GM23338 (cell line): ENCODE measurements around the gene ZNF438.

Experiments
- CREB1 ChIP-seq: fragments of 250-450 bp; sonication (Bioruptor Pico); IDR thresholded peaks from 2 replicates; pipeline ENCODE4 v1.5.0; 2020; ENCODE audit warnings: low read depth, mild to moderate bottlenecking, moderate library complexity
- CTCF ChIP-seq, 2 experiments: fragments of 200-600 bp in 1 of 2; sonication (generic) in 1 of 2; conservative IDR thresholded peaks; 2 replicates each; pipeline versions ENCODE4 v1.5.1 to v1.6.1; 2016 to 2017; ENCODE audit warnings: antibody characterized with exemption in 2 of 2, low read depth in 2 of 2, mild to moderate bottlenecking in 2 of 2, moderate library complexity in 1 of 2
- EZH2 ChIP-seq: fragments of 200-600 bp; sonication (generic); IDR thresholded peaks from one replicate; pipeline ENCODE4 v1.8.0; 2017; ENCODE audit warnings: antibody characterized with exemption, mild to moderate bottlenecking, low read depth; ENCODE audit not compliant: unreplicated experiment
- EZH2phosphoT487 ChIP-seq: fragments of 200-600 bp; sonication (generic); IDR thresholded peaks from one replicate; pipeline ENCODE4 v1.8.1; 2018; ENCODE audit warnings: antibody characterized with exemption; ENCODE audit not compliant: unreplicated experiment
- JUNB ChIP-seq: IDR thresholded peaks from one replicate; pipeline ENCODE4 v1.6.1; 2016; ENCODE audit warnings: antibody characterized with exemption; ENCODE audit not compliant: unreplicated experiment
- NANOG ChIP-seq: IDR thresholded peaks from 2 replicates; pipeline ENCODE4 v1.6.1; 2016; ENCODE audit warnings: antibody characterized with exemption, borderline replicate concordance
- POLR2AphosphoS5 ChIP-seq: IDR thresholded peaks from 2 replicates; pipeline ENCODE4 v1.6.1; 2016; ENCODE audit warnings: antibody characterized with exemption, low read depth
- REST ChIP-seq: IDR thresholded peaks from one replicate; pipeline ENCODE4 v1.6.1; 2018; ENCODE audit warnings: antibody characterized with exemption; ENCODE audit not compliant: unreplicated experiment
- STAT1 ChIP-seq: IDR thresholded peaks from one replicate; pipeline ENCODE4 v1.6.1; 2016; ENCODE audit warnings: antibody characterized with exemption; ENCODE audit not compliant: unreplicated experiment
- ZNF114 ChIP-seq: fragments of 250-450 bp; sonication (Bioruptor Pico); IDR thresholded peaks from 2 replicates; pipeline ENCODE4 v1.5.0; 2020; ENCODE audit warnings: mild to moderate bottlenecking, moderate library complexity
- ZNF331 ChIP-seq: fragments of 250-450 bp; sonication (Bioruptor Pico); IDR thresholded peaks from 2 replicates; pipeline ENCODE4 v1.5.0; 2020; ENCODE audit warnings: low read depth, mild to moderate bottlenecking, moderate library complexity
- ZNF462 ChIP-seq: fragments of 250-450 bp; sonication (Bioruptor Pico); IDR thresholded peaks from 2 replicates; pipeline ENCODE4 v1.5.0; 2020; ENCODE audit warnings: mild to moderate bottlenecking, moderate library complexity
- TF ChIP-seq, protein P1 (sequence below): IDR thresholded peaks from 2 replicates; pipeline ENCODE4 v1.6.1; 2016; ENCODE audit warnings: antibody characterized with exemption

GRCh38 chr10:31073996-31074721 is 42.5 kb upstream of the ZNF438 start:
- TF ChIP-seq CTCF (conservative IDR thresholded peaks at IDR 0.05; ENCODE audit: low read depth in 2 of 2): no peak
- TF ChIP-seq POLR2AphosphoS5: no peak
- TF ChIP-seq REST: no peak
- TF ChIP-seq CREB1 (CRISPR knock-in tag): no peak
- no peak for TF ChIP-seq ZNF114
- no peak for TF ChIP-seq EZH2
- no peak for TF ChIP-seq ZNF331 (CRISPR knock-in tag)
- TF ChIP-seq EZH2phosphoT487: no peak
- TF ChIP-seq ZNF462: no peak
- TF ChIP-seq STAT1: no peak
- no peak for TF ChIP-seq NANOG
- TF ChIP-seq, protein P1, sequence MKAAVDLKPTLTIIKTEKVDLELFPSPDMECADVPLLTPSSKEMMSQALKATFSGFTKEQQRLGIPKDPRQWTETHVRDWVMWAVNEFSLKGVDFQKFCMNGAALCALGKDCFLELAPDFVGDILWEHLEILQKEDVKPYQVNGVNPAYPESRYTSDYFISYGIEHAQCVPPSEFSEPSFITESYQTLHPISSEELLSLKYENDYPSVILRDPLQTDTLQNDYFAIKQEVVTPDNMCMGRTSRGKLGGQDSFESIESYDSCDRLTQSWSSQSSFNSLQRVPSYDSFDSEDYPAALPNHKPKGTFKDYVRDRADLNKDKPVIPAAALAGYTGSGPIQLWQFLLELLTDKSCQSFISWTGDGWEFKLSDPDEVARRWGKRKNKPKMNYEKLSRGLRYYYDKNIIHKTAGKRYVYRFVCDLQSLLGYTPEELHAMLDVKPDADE: no peak
- TF ChIP-seq JUNB: no peak
